Thyroid gland (tissue), 4 donors: ENCODE measurements around the gene EPB41L1. TPM values are rescaled to one million over a fixed set of nuclear protein-coding genes. Genes with fewer than 3 reads are reported as not detected.

Source experiments
- DNase-seq, 2 donors: peaks; one replicate each; pipeline ENCODE4 v3.0.0-alpha.2; 2019
- H3K27ac ChIP-seq, 3 donors: fragments of 200-600 bp; sonication (generic); 1 replicate in 2 of 3; 2 replicates in 1 of 3; pipeline ENCODE4 v1.5.1; 2016 to 2019; ENCODE audit warnings: mild to moderate bottlenecking in 1 of 3, moderate library complexity in 1 of 3
- H3K27me3 ChIP-seq: fragments of 200-600 bp; sonication (generic); one replicate; pipeline ENCODE4 v1.5.1; 2019
- H3K36me3 ChIP-seq, 2 donors: fragments of 200-600 bp; sonication (generic); one replicate each; pipeline ENCODE4 v1.5.1; 2016 to 2019
- H3K4me1 ChIP-seq, 2 donors: fragments of 200-600 bp; sonication (generic); one replicate each; pipeline ENCODE4 v1.5.1; 2017 to 2019
- H3K4me3 ChIP-seq, 3 donors: fragments of 200-600 bp; sonication (generic); replicated peaks in 1 of 3; 1 replicate in 2 of 3; 2 replicates in 1 of 3; pipeline ENCODE4 v1.5.1; 2016; ENCODE audit warnings: mild to moderate bottlenecking in 1 of 3
- H3K9me3 ChIP-seq: fragments of 200-600 bp; sonication (generic); one replicate; pipeline ENCODE4 v1.5.1; 2017
- CTCF ChIP-seq, 6 experiments: fragments of 200-600 bp in 3 of 6; fragments of 450-650 bp in 3 of 6; sonication (generic) in 3 of 6; IDR thresholded peaks; one replicate each; pipeline ENCODE4 v1.5.1; 2016 to 2019; ENCODE audit warnings: antibody characterized with exemption in 6 of 6, mild to moderate bottlenecking in 2 of 6, inconsistent platforms in 1 of 6, moderate library complexity in 1 of 6
- POLR2A ChIP-seq, 2 donors: fragments of 450-650 bp; IDR thresholded peaks; one replicate each; pipeline ENCODE4 v1.6.1; 2017; ENCODE audit warnings: antibody characterized with exemption in 2 of 2, mild to moderate bottlenecking in 2 of 2, moderate library complexity in 1 of 2
- WGBS, 2 donors: methylation state at CpG; one replicate each; pipeline ENCODE4 v1.1.5; 2017; 5-methylcytosine and 5-hydroxymethylcytosine counted together
- intact Hi-C: fragments of 100-400 bp; cut with DNase I; formaldehyde crosslinking; loops from one replicate; pipeline ENCODE4 v1.15.1; 2023
- total RNA-seq, 4 donors: library from RNA; depleted of rRNA; stranded (reverse); fragments of >200 nt; gene quantifications; one replicate each; pipeline ENCODE4 v1.2.3, GENCODE V29; 2016

The EPB41L1 gene
- total RNA-seq, 4 donors from 2014 or later = 15.4 to 75.2 (median 42.3) TPM

- Histone ChIP-seq H3K27me3 (no peaks in the 10 kb centered on the region), H3K36me3 (no peaks in the 10 kb centered on the region), H3K27ac (peak overlapping the region in 1 of 3 donors; percentile 70), H3K9me3 (no peaks in the 10 kb centered on the region), H3K4me3 (no peak overlapping the region), H3K4me1 (peaks cover 13 to 14% of the 10 kb centered on the region in 2 donors)
- WGBS, 2 donors = 80 to 84% methylated on average over 13 of the region's 13 CpGs
- no peak for TF ChIP-seq POLR2A (IDR thresholded peaks at IDR 0.05)
- TF ChIP-seq CTCF (IDR thresholded peaks at IDR 0.05) = no peak
- DNase-seq = no peak
- intact Hi-C loops = no loop called here
These were observed 40.8 kb upstream of the EPB41L1 start for GRCh38 chr20:36113566-36114250.

- peaks cover 13 to 14% of the 10 kb centered on the region in 2 donors for H3K4me1 ChIP-seq
- no peaks in the 10 kb centered on the region for H3K27me3 ChIP-seq
- intact Hi-C loops = no loop called here
- H3K36me3 ChIP-seq = no peaks in the 10 kb centered on the region
- no peak overlapping the region for H3K4me3 ChIP-seq
- DNase-seq = no peak
- 92 to 93% methylated on average over 3 of the region's 3 CpGs for WGBS, 2 donors
- no peaks in the 10 kb centered on the region for H3K9me3 ChIP-seq
- no peak overlapping the region for H3K27ac ChIP-seq
- TF ChIP-seq POLR2A (IDR thresholded peaks at IDR 0.05) (no peak), CTCF (IDR thresholded peaks at IDR 0.05) (no peak)
These were observed 39.8 kb upstream of the EPB41L1 start for GRCh38 chr20:36114707-36115106.

GRCh38 chr20:36115925-36116324, 38.6 kb upstream of the EPB41L1 start:
- H3K4me3 ChIP-seq = no peak overlapping the region
- H3K9me3 ChIP-seq = no peaks in the 10 kb centered on the region
- no peak for DNase-seq
- intact Hi-C loops = no loop called here
- TF ChIP-seq POLR2A (IDR thresholded peaks at IDR 0.05) = no peak
- no peak overlapping the region for H3K27ac ChIP-seq
- H3K36me3 ChIP-seq = no peaks in the 10 kb centered on the region
- peaks cover 13 to 14% of the 10 kb centered on the region in 2 donors for H3K4me1 ChIP-seq
- H3K27me3 ChIP-seq = no peaks in the 10 kb centered on the region

GRCh38 chr20:36116807-36117441, 37.6 kb upstream of the EPB41L1 start:
- Histone ChIP-seq H3K27me3 (no peaks in the 10 kb centered on the region), H3K4me3 (no peak overlapping the region), H3K4me1 (peaks cover 12 to 13% of the 10 kb centered on the region in 2 donors), H3K27ac (no peak overlapping the region), H3K36me3 (no peaks in the 10 kb centered on the region), H3K9me3 (no peaks in the 10 kb centered on the region)
- intact Hi-C loops = no loop called here
- 73 to 74% methylated on average over 2 of the region's 2 CpGs for WGBS, 2 donors
- no peak for TF ChIP-seq CTCF (IDR thresholded peaks at IDR 0.05)
- no peak for DNase-seq

- intact Hi-C loops = no loop called here
- Histone ChIP-seq H3K9me3 (no peaks in the 10 kb centered on the region), H3K4me3 (no peak overlapping the region), H3K4me1 (peaks cover 12 to 13% of the 10 kb centered on the region in 2 donors), H3K27ac (no peak overlapping the region), H3K36me3 (no peaks in the 10 kb centered on the region), H3K27me3 (no peaks in the 10 kb centered on the region)
- no peak for DNase-seq
- no peak for TF ChIP-seq POLR2A (IDR thresholded peaks at IDR 0.05)
- no peak for TF ChIP-seq CTCF (IDR thresholded peaks at IDR 0.05)
These were observed 36.9 kb upstream of the EPB41L1 start for GRCh38 chr20:36117638-36118037.
